Stimulated activated CD4-positive, alpha-beta T cell treated with anti-CD3 and anti-CD28 coated beads, Interleukin-4, amount 100 ng/mL, for 1 hour (primary cell): ENCODE data around the gene CTDSPL.
A peak's percentile ranks its signal among the peaks of the same experiment; 100 is the strongest.
"Not testable (repeated sequence)": the region's sequence is repeated elsewhere in the genome, so short reads cannot be mapped to it uniquely, and the experiment has no call there.

Source experiments
- DNase-seq: peaks from one replicate; pipeline ENCODE4 v3.0.0-alpha.2; 2020

CTDSPL gene, protein sequence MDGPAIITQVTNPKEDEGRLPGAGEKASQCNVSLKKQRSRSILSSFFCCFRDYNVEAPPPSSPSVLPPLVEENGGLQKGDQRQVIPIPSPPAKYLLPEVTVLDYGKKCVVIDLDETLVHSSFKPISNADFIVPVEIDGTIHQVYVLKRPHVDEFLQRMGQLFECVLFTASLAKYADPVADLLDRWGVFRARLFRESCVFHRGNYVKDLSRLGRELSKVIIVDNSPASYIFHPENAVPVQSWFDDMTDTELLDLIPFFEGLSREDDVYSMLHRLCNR

GRCh38 chr3:37861620-37862041 lies at the start of gene CTDSPL:
TSS of gene CTDSPL (plus strand) at chr3:37861880. CDS start at chr3:37862200, 320 bp downstream.
- peak; percentile 27 for DNase-seq

DNA sequence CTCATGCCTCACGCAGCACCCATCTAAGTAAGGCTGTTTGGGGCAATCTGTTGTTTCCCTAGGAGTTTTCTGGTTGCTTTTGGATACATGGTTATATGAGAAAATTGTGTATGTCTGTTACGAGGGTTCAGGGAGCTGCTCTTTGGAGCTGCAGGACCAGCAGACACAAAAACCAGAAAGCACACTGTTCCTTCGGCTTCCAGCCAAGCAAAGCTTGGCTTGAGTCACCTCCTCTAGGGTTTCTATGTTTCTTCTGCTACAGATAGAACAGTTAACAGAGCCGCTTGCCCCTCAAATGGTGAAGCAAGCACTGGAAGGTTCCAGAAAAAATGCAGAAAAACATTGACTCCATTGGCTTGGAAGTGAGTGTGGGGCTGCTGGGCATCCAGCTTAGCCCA lies 49.2 kb upstream of the CTDSPL start:
- no peak for DNase-seq

DNA sequence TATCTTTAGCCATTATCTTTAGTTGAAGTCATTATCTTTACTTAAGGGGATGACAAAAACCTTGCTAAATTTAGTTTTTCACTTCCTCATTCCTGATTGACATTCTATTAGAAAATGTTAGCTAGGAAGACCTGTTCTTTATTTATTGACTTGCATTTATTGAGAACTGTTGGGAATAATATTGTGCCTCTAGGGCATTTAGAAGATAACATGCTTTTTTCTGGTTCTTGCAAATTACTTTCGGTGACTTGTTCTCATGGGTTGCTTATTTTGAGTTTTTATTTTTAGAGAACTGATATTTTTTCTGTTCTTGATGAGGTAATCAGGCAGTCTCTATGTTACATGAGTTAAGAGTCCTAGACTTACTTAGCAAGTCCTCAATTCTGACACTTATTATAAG lies 48.3 kb upstream of the CTDSPL start:
- DNase-seq = no peak

GRCh38 chr3:37814547-37814946 lies 47.1 kb upstream of the CTDSPL start:
- DNase-seq = no peak

DNA sequence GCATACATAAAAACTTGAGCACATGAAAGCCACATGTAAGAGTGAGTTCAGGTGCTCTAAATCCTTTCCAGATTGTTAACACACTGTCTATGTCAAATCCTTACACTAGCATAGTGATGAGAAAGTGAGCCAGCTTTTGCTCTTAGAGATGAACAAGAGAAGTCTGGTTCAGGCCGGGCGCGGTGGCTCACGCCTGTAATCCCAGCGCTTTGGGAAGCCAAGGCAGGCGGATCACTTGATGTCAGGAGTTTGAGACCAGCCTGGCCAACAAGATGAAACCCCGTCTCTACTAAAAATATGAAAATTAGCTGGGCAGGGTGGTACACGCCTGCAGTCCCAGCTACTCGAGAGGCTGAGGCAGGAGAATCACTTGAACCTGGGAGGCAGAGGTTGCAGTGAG lies 46.5 kb upstream of the CTDSPL start:
- not testable (repeated sequence) for DNase-seq

- no peak for DNase-seq
These were observed 45.4 kb upstream of the CTDSPL start for GRCh38 chr3:37816271-37816670.

DNA sequence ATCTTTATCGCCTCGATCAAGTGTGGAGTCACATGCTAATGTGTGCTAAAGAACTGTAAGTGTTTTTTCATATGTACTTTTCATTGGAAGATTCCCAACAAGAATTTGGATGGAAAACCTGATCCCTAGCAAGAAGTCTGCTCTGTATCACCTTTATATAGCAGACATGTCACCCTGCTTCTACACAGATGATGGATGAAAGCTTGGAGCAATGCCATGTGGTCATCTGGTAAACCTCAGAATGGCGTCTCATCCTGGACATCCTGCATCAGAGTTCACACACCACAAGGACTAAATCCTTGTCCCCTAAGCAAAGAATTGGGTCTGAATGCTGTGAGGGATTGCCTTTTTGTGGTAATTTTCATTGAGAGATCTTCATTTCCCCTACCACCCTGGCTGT lies 42.1 kb upstream of the CTDSPL start:
- no peak for DNase-seq

GRCh38 chr3:37820286-37820685 lies 41.4 kb upstream of the CTDSPL start:
- DNase-seq = no peak

DNA sequence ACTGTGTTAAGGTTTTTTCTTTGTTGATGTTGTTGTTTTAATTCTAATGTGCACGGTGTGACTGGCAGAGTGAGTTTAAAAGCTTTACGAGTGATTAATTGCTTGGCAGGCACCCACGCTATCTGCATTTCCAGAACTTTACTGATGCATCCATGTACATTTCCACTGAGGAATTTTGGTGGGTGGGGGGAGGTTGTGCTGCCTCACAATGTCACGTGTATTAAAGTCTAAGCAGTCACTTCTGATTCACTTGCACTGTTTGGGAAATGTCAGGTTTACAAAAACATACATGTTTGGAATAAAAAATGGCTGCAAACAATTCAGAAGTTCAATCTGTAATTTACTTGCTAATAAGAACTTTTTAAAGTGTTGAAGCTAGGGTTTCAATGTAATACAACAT lies 38.5 kb upstream of the CTDSPL start:
- no peak for DNase-seq

DNA sequence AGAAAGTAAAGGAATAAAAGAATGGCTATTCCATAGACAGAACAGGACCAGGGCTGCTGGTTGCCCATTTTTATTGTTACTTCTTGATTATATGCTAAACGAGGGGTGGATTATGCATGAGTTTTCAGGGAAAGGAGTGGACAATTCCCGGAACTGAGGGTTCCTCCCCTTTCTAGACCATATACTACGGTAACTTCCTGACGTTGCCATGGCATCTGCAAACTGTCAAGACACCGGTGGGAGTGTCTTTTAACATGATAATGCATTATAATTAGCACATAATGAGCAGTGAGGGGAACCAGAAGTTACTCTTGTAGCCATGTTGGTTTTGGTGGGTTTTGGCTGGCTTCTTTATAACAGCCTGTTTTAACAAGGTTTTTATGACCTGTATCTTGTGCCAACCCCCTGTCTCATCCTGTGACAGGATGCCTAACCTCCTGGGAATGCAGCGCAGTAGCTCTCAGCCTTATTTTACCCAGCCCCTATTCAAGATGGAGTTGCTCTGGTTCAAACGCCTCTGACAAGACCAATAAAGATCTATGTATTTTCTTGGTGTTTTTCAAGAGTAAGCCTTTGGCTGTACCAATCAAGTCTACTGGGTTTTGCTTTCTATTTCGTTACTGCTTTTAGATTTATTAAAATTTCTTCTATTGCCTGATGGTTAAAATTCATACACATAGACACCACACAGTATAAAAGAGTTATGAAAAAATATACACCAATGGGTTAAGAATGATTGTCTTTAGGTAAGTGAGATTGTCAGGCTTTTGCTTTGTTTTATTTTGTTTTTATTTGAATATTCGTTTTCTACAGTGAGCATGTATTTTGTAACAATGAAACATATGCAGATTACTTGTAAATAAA lies 37.4 kb upstream of the CTDSPL start:
- no peak for DNase-seq

- no peak for DNase-seq
These were observed 36.7 kb upstream of the CTDSPL start for GRCh38 chr3:37824954-37825328.

DNA sequence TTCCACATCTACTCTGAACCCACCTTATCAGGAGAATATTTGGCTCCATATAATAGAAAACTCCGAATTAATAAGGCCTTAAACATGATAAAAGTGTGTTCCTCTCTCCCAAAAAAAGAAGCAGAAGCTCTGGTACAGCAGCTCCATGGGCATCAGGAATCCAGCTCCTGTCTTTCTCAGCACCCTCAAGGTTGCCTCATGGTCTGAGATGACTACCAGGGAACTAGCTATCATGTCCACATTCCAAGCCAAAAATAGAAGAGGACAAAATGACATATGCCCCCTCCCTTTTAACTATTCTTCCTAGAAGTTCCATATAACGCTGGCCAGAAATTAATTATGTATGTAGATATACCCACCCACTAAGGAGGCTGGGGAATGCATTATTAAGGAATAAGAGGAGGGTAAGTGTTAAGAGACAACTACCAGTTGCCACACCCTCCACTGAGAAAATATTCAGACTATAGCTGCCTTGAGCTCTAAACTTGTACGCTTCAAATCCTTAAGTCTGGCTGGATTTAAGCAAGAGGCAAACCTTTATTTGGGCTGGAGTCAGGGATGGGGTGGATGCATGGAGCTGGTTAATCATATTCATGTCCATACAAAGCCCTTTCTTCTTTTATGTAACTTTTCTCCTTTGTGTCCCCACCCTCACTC lies 35.8 kb upstream of the CTDSPL start:
- DNase-seq = no peak

- no peak for DNase-seq
These were observed 35.2 kb upstream of the CTDSPL start for GRCh38 chr3:37826502-37826901.

DNA sequence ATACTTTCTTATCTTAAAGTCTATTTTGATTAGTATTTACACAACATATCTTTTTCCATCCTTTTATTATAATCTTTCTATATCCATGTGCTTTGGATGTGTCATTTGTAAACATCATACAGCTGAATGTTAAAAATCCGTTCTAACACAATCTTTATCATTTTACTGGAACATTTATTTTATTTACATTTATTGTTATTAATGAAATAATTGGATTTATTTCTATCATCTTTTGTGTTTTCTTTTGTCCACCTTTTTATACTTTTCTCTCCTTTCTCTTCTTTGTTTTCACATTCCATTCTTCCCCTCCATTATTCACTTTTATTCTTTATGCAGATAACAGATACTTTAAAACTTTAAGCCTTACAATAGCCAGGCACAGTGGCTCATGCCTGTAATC lies 34.7 kb upstream of the CTDSPL start:
- DNase-seq = no peak

GRCh38 chr3:37832480-37832879 lies 29.2 kb upstream of the CTDSPL start:
- DNase-seq = no peak

DNA sequence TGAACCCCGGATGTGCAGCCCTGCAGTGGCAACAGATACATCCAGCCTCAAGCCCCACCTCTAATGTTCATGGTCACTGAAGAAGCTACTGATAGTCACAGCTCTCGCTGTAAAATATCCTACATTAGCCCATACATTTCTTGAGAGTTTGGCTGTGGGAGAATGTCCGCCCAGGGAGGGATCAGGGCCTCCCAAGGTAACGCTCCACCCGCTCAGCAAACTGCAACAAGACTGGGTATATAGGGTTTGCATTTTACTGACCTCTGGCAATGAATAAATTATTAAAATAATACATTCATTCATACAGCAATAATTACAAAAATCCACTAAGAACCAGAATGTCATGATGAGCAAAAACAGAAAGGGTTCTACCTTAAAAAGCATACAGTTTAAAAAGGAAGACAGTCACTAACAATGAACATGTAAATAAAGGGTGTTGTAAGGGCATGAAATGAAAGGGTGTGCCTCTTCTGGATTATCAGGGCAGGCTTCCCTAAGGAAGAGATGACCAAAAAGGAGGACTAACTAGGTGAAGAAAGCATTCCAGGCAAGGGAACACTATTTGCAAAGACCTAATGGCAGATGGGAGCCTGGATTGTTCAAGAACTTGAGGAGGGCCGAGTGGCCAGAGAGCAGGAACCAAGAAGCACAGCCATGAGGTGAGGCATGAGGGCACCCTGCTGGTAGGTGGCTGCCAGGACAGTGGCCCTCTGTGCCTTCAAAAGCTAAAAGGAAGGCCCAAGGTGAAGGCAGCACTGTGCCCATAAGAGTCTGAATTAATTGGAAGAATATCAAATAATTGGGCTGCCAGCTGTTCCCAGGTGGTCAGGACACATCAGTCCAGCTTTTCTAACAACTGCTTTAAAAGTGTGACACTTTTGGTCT lies 28.1 kb upstream of the CTDSPL start:
- DNase-seq = no peak

- DNase-seq = no peak
These were observed 25.1 kb upstream of the CTDSPL start for GRCh38 chr3:37836589-37836988.

- no peak for DNase-seq
These were observed 14.0 kb upstream of the CTDSPL start for GRCh38 chr3:37847689-37848088.

DNA sequence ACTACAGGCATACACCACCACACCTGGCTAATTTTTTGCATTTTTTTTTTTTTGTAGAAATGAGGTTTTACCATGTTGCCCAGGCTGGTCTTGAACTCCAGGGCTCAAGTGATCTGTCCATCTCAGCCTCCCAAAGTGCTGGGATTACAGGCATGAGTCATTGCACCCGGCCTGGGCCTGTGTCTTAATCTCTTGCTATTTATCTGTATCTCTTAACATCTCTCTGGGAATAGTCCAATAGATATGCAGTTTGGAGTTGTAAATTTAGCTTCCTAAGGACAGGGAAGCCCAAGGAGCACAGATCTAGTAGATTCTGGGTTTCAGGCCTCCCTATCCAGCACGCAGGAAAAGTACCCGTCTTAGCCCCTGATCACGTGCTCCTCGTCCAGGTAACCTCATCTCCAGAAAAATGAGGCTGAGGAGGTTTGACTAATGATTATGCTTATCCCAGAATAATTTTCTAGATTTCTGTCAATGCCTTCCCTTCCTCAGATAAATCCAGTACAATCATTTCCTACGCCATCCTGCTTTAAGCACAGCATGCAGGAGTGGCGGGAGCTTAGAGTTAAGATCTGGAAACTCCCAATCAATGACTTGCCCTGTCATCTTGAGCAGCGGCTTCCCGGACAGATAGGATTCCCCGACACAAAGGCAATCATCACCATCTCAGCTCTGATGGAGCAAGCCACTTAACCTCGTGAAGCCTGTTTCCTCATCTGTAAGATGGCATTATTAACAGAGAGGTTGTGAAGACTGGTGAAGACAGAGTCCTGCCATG lies 12.3 kb upstream of the CTDSPL start:
- DNase-seq = no peak

GRCh38 chr3:37852097-37852496 lies 9.6 kb upstream of the CTDSPL start:
- no peak for DNase-seq

DNA sequence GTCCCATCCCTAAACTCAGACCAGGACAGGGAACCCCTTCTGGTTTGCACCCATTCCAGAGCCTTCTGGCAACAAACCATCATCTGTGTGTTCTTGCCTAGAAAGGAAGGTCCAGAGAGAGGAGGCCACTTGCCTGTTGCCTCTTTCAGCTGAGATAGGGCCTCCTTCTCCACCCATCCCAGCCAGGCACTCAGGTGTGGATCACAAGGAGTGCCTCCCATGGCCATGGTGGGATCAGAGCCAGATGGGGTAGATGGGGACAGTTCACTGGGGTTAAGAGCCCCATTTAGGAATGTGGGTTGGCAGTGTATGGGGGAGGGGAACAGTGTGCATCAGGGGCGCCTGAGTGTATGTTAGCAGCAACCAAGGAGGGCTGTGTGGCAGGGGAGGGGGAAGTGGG lies 8.9 kb upstream of the CTDSPL start:
- no peak for DNase-seq
